ENCODE data around the gene ST6GALNAC1.
"Not testable (repeated sequence)": the region's sequence is repeated elsewhere in the genome, so short reads cannot be mapped to it uniquely, and the experiment has no call there.

The ST6GALNAC1 gene

GRCh38 chr17:76641501-76641900, 2.1 kb downstream of the ST6GALNAC1 start:
- FAIRE-seq = no peak

GRCh38 chr17:76640550-76641380, 2.8 kb downstream of the ST6GALNAC1 start:
- FAIRE-seq = no peak

- FAIRE-seq = no peak
These were observed 5.3 kb downstream of the ST6GALNAC1 start for GRCh38 chr17:76638263-76638662.

GRCh38 chr17:76636486-76637206, 6.9 kb downstream of the ST6GALNAC1 start:
- not testable (repeated sequence) for FAIRE-seq

DNA sequence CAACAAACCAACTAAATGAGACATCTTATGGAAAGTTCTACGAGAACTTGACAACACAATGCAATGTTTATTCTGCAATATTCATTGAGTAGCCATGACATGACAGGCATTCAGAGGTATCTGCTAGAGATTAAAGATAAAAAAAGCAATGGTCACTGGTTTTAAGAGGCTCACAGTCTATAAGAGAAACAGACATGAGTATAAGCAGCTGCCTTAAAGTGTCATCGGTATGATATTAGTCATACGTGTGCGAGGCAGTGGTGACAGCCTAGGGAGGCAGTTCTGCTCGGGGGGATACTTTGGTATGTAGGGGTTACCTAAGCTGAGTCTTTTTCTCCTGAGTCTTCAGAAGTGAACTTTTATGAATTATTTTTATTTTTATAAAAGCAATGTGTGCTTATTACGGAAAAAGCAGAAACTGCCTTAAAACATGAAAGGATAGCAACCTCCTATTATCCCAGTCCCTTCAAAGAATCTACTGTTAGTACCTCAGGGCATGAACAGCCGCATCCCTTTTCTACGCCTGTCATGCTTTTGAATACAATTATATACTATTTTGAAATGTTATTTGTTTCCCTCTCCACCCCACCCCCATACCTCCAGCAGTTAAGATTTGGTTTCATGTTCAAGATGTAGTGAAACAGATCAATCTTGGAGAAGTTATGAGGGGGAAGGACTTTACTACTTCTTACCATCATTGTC, 7.7 kb downstream of the ST6GALNAC1 start:
- FAIRE-seq = no peak

DNA sequence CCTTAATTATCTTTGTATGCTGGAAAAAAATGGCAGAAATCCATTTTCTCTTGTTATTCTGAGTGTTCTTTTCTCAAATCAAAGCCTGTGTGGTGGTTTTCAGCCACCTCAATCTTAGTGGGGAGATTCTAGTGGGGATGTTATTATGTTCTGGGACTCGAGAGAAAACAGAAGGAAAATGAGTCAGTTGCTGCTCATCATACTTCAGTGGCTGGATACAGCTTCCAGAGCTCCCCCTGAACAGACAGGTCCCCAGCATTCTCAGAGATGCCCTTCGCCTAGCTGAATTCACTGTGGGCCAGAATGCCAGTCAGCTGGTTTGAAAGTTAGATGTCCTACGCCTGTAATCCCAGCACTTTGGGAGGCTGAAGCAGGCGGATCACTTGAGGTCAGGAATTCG, 8.5 kb downstream of the ST6GALNAC1 start:
- FAIRE-seq = no peak

DNA sequence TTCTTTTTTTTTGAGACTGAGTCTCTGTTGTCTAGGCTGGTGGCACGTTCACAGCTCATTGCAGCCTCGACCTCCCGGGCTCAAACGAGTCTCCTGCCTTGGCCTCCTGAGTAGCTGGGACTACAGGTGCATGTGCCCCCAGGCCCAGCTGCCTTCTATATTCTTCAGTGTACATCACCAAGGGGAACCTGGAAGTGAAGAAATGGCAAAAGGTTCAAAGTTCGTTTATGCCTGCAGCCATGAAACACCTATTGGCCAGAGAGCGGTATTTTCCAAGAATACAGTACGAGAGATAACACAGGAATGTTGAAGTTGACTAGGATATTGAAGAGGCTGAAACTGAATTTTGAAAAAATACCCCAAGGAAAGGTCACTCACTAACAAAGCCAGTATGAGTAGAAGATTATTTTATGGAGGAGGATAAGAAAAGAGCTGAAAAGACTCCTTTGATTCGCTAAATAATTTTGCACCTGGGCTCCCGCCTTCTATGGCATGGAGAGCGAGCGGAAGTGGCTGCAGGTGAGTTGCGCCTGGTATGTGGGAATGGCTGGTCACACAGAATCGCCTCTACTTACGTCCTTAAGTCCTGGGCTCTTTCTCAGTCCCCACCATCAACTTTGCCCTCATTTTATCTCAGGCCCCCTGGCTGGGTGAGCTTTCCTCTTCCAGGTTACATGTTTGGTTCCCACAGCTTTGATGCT, 9.8 kb downstream of the ST6GALNAC1 start:
- FAIRE-seq = no peak

- FAIRE-seq = no peak
These were observed 11.6 kb downstream of the ST6GALNAC1 start for GRCh38 chr17:76631821-76632565.

DNA sequence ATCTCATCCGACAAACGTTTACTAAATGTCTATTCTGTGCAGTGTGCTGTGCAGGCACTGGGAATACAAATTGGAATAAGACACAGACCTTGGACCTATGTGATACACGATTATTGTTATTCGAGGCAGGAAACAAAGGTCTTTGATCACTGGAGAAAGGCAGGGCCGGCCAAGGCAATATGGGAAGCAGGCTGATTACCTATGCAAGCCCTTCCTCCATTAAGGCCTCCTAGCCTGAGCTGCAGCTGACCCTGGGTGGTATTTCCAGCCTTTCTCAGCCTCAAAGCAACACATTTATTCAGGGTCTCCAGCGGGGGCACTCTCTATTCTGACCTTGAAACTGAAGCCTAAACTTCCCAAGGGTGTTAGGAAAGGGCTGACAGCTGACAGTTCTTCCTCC, 13.4 kb downstream of the ST6GALNAC1 start:
- FAIRE-seq = no peak

- no peak for FAIRE-seq
These were observed 16.0 kb downstream of the ST6GALNAC1 start for GRCh38 chr17:76627510-76627909.

- FAIRE-seq = no peak
These were observed 17.1 kb downstream of the ST6GALNAC1 start for GRCh38 chr17:76626442-76626841.

GRCh38 chr17:76625496-76625895, 18.1 kb downstream of the ST6GALNAC1 start:
- FAIRE-seq = no peak

DNA sequence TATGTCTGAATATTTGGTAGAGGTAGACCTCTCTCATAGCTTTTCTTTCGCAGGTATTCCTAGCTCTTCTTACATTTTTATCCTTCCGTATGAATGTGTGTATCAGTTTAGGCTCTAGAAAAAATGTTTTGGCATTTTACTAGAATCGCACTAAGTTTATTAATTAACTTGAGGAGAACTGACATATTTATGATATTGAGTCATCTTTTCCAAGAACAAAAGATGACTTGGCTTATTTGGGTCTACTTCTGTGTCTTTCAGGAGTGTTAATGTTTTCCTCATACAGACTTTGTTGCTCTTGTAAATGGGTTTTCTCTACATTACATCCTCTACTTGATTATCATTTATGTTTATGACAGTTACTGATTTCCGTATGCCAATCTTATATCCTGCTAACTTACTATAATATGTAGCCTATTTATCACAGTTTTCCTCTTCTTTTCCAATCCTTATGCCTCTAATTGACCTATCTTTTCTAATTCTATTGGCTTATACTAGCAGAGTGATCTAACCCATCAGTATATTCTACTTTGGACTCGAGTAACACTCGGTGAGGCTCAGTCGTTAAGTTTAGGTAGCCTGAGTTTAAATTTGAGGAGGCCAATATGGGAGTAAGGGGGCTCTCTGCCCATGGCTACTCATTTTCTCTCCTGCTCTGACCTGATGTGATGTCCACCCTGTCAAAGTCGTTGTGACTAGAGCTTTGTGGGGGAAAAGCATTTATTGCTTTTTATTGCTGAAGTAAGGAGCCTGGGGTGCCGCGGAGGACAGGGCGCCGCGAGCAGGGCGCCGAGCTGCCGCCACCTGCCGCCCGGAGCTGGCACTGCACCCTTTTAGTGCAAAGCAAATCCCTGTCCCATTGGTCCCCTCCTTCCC, 20.0 kb downstream of the ST6GALNAC1 start:
- no peak for FAIRE-seq

- no peak for FAIRE-seq
These were observed 25.7 kb downstream of the ST6GALNAC1 start for GRCh38 chr17:76617838-76618237.

- no peak for FAIRE-seq
These were observed 28.5 kb downstream of the ST6GALNAC1 start for GRCh38 chr17:76614912-76615617.

DNA sequence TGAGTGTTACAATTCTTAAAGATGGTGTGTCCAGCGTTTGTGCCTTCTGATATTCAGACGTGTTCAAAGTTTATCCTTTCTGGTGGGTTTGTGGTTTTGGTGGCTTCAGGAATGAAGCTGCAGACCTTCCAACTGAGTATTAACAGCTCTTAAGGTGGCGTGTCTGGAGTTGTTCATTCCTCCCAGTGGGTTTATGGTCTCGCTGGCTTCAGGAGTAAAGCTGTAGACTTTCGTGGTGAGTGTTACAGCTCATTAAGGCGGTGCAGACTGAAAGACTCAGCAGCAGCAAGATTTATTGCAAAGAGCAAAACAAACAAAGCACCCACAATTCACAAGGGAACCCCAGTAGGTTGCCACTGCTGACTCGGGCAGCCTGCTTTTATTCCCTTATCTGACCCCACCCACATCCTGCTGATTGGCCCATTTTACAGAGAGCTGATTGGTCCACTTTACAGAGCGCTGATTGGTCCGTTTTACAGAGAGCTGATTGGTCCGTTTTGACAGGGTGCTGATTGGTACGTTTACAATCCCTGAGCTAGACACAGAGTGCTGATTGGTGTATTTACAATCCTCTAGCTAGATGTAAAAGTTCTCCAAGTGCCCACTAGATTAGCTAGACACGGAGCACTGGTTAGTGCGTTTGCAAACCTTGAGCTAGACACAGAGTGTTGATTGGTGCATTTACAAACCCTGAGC, 29.3 kb downstream of the ST6GALNAC1 start:
- FAIRE-seq = not testable (repeated sequence)

GRCh38 chr17:76612977-76613851, 30.3 kb downstream of the ST6GALNAC1 start:
- FAIRE-seq = no peak

- FAIRE-seq = no peak
These were observed 31.1 kb downstream of the ST6GALNAC1 start for GRCh38 chr17:76612465-76612864.

DNA sequence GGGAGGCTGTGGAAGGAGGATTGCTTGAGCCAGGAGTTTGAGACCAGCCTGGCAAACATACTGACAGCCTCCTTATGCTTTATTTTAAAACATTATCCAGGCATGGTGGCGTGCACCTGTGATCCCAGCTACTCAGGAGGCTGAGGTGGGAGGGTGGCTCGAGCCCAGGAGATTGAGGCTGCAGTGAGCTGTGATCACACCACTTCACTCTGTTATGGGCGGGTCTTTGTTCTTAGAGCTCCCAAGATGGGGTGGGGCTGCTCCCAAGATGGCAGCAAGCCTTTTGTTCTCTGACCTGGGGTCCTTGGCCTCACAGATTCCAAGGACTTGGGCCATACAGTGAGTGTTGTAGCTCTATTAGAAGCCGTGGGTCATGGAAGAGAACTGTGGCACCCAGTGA, 31.8 kb downstream of the ST6GALNAC1 start:
- no peak for FAIRE-seq

Data from colon (tissue), 2 donors.